ENCODE data around the gene BSG. TPM values are rescaled to one million over a fixed set of nuclear protein-coding genes. Genes with fewer than 3 reads are reported as not detected.
A peak's percentile ranks its signal among the peaks of the same experiment; 100 is the strongest.

Gene BSG
- total and polyA plus RNA-seq, 9 of the 15 experiments (the other 6 are each of a cell fraction or from before 2014, with no cell fraction given): 4.6 to 495 (median 187) TPM

DNA sequence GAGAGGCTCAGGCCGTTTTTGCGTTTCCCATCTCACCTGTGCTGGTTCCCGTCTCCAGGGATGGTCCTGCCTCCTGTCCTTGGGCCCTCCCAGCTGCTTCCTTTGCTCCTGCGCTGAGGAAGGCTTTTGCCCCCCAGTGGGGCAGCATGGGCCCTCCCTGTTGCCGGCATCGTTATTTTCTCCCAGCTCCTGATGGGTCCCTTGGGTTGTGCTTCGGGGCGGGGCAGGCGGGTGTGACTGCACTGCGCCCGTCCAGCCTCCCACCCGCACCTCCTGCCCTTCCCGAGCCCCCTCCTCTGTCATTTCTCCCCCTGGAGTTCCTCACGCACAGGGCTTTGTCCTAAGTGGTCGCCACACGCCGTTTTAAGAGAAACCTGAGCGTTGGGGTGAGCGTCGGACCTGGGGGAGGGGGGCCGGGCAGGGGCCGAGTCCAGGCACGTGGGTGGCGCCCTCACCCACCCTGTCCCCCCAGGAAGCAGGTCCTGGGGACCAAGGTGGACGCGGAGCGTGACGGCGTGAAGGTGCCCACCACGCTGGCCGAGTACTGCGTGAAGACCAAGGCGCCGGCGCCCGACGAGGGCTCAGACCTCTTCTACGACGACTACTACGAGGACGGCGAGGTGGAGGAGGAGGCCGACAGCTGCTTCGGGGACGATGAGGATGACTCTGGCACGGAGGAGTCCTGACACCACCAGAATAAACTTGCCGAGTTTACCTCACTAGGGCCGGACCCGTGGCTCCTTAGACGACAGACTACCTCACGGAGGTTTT lies 31.3 kb upstream of the BSG start:
- FAIRE-seq (no peak), DNase-seq (ENCODE audit: extremely low read depth in 1 of 4, low spot score in 3 of 4) (no peak), ATAC-seq (no peak)
- intact Hi-C loops (cut with micrococcal nuclease) (no loop called here), in situ Hi-C loops (cut with MboI) (no loop called here)
- no peak overlapping the region for H3K4me3 ChIP-seq
- peaks cover 8 to 52% of the 10 kb centered on the region in 2 experiments for H3K4me1 ChIP-seq (replicated peaks in 1 of 2; ENCODE audit: control insufficient read depth in 2 of 2, insufficient read depth in 2 of 2, low read length in 2 of 2)
- no peaks in the 10 kb centered on the region for H3K9me3 ChIP-seq (replicated peaks; ENCODE audit: control insufficient read depth, insufficient read depth, low read depth, low read length)
- CTCF ChIA-PET (ENCODE audit: low intra/inter-chr PET ratio): no interaction called here
- peaks cover 55% of the 10 kb centered on the region; the same call in 2 of the 3 replicates for H3K36me3 ChIP-seq (ENCODE audit: control insufficient read depth, insufficient read depth, low read length)
- H3K4me2 ChIP-seq (ENCODE audit: insufficient read depth, low read length): no peak overlapping the region
- no peaks in the 10 kb centered on the region; the same call in 1 of the 2 replicates for H4K20me1 ChIP-seq (replicated peaks; ENCODE audit: control insufficient read depth, insufficient read depth, low read length)
- H2AFZ ChIP-seq (ENCODE audit: low read depth, low read length): no peak overlapping the region
- POLR2A ChIA-PET: interaction anchor here (0.6 to 1.5 kb wide), 5 partner anchors 9 to 34 kb away, joined by 3 to 8 read pairs (median 4); partner anchors contain the start of gene CDC34
- WGBS (ENCODE audit: insufficient coverage, low coverage, missing lambda C conversion rate): 91% methylated on average over 28 of the region's 51 CpGs
- H3K9ac ChIP-seq (ENCODE audit: insufficient read depth in 1 of 2, low read depth in 2 of 2, low read length in 2 of 2): no peak overlapping the region
- no peak overlapping the region for H3K27ac ChIP-seq (ENCODE audit: extremely low read depth, low read depth, low read length)
- BruUV-seq (replicated peaks): no TSS peak
- H3K27me3 ChIP-seq (ENCODE audit: control insufficient read depth in 2 of 2, insufficient read depth in 2 of 2, low read length in 2 of 2): no peaks in the 10 kb centered on the region
- H3K79me2 ChIP-seq (ENCODE audit: control insufficient read depth, insufficient read depth, low read length): peaks cover 6% of the 10 kb centered on the region; the same call in 1 of the 3 replicates
- H3K9me1 ChIP-seq (ENCODE audit: control insufficient read depth, insufficient read depth, low read length): no peaks in the 10 kb centered on the region
- TF ChIP-seq CBX1 (IDR thresholded peaks at IDR 0.05; ENCODE audit: low read depth) (no peak), THRAP3 (IDR thresholded peaks at IDR 0.05; ENCODE audit: borderline replicate concordance) (no peak), ARID1B (IDR thresholded peaks at IDR 0.05) (no peak), DDX20 (tag; IDR thresholded peaks at IDR 0.05; ENCODE audit: low read depth) (no peak), ILK (tag; IDR thresholded peaks at IDR 0.05; ENCODE audit: borderline replicate concordance, low read depth) (no peak), ZNF785 (CRISPR knock-in tag; IDR thresholded peaks at IDR 0.05) (no peak), HNRNPH1 (optimal IDR thresholded peaks at IDR 0.05; ENCODE audit: low read depth, low read length) (no peak), CEBPB (tag; IDR thresholded peaks at IDR 0.05) (no peak), TBP (optimal IDR thresholded peaks at IDR 0.05; ENCODE audit: low read depth, low read length) (no peak), FIP1L1 (IDR thresholded peaks at IDR 0.05; ENCODE audit: low read depth, low read length, poor library complexity, severe bottlenecking) (peak; percentile 18), RBM22 (IDR thresholded peaks at IDR 0.05; ENCODE audit: low read depth, low read length, poor library complexity, severe bottlenecking) (peak; percentile 20), POLR2G (IDR thresholded peaks at IDR 0.05; ENCODE audit: low read depth, low read length) (peak; percentile 60), FOXP1 (CRISPR knock-in tag; IDR thresholded peaks at IDR 0.05) (no peak)
- TF ChIP-seq, protein P1, sequence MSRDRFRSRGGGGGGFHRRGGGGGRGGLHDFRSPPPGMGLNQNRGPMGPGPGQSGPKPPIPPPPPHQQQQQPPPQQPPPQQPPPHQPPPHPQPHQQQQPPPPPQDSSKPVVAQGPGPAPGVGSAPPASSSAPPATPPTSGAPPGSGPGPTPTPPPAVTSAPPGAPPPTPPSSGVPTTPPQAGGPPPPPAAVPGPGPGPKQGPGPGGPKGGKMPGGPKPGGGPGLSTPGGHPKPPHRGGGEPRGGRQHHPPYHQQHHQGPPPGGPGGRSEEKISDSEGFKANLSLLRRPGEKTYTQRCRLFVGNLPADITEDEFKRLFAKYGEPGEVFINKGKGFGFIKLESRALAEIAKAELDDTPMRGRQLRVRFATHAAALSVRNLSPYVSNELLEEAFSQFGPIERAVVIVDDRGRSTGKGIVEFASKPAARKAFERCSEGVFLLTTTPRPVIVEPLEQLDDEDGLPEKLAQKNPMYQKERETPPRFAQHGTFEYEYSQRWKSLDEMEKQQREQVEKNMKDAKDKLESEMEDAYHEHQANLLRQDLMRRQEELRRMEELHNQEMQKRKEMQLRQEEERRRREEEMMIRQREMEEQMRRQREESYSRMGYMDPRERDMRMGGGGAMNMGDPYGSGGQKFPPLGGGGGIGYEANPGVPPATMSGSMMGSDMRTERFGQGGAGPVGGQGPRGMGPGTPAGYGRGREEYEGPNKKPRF (IDR thresholded peaks at IDR 0.05; ENCODE audit: low read depth, low read length): no peak
- TF ChIP-seq, protein P2, sequence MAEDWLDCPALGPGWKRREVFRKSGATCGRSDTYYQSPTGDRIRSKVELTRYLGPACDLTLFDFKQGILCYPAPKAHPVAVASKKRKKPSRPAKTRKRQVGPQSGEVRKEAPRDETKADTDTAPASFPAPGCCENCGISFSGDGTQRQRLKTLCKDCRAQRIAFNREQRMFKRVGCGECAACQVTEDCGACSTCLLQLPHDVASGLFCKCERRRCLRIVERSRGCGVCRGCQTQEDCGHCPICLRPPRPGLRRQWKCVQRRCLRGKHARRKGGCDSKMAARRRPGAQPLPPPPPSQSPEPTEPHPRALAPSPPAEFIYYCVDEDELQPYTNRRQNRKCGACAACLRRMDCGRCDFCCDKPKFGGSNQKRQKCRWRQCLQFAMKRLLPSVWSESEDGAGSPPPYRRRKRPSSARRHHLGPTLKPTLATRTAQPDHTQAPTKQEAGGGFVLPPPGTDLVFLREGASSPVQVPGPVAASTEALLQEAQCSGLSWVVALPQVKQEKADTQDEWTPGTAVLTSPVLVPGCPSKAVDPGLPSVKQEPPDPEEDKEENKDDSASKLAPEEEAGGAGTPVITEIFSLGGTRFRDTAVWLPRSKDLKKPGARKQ (CRISPR knock-in tag; IDR thresholded peaks at IDR 0.05): no peak
- TF ChIP-seq, protein P3, sequence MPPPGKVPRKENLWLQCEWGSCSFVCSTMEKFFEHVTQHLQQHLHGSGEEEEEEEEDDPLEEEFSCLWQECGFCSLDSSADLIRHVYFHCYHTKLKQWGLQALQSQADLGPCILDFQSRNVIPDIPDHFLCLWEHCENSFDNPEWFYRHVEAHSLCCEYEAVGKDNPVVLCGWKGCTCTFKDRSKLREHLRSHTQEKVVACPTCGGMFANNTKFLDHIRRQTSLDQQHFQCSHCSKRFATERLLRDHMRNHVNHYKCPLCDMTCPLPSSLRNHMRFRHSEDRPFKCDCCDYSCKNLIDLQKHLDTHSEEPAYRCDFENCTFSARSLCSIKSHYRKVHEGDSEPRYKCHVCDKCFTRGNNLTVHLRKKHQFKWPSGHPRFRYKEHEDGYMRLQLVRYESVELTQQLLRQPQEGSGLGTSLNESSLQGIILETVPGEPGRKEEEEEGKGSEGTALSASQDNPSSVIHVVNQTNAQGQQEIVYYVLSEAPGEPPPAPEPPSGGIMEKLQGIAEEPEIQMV (tag; conservative IDR thresholded peaks at IDR 0.05; ENCODE audit: low read depth): no peak
